Measurements from ENCODE around the gene PCDH17. TPM values are rescaled to one million over a fixed set of nuclear protein-coding genes. Genes with fewer than 3 reads are reported as not detected.

PCDH17 gene, protein sequence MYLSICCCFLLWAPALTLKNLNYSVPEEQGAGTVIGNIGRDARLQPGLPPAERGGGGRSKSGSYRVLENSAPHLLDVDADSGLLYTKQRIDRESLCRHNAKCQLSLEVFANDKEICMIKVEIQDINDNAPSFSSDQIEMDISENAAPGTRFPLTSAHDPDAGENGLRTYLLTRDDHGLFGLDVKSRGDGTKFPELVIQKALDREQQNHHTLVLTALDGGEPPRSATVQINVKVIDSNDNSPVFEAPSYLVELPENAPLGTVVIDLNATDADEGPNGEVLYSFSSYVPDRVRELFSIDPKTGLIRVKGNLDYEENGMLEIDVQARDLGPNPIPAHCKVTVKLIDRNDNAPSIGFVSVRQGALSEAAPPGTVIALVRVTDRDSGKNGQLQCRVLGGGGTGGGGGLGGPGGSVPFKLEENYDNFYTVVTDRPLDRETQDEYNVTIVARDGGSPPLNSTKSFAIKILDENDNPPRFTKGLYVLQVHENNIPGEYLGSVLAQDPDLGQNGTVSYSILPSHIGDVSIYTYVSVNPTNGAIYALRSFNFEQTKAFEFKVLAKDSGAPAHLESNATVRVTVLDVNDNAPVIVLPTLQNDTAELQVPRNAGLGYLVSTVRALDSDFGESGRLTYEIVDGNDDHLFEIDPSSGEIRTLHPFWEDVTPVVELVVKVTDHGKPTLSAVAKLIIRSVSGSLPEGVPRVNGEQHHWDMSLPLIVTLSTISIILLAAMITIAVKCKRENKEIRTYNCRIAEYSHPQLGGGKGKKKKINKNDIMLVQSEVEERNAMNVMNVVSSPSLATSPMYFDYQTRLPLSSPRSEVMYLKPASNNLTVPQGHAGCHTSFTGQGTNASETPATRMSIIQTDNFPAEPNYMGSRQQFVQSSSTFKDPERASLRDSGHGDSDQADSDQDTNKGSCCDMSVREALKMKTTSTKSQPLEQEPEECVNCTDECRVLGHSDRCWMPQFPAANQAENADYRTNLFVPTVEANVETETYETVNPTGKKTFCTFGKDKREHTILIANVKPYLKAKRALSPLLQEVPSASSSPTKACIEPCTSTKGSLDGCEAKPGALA (N-terminal part only)
- total RNA-seq = not detected in 2 replicates

DNA sequence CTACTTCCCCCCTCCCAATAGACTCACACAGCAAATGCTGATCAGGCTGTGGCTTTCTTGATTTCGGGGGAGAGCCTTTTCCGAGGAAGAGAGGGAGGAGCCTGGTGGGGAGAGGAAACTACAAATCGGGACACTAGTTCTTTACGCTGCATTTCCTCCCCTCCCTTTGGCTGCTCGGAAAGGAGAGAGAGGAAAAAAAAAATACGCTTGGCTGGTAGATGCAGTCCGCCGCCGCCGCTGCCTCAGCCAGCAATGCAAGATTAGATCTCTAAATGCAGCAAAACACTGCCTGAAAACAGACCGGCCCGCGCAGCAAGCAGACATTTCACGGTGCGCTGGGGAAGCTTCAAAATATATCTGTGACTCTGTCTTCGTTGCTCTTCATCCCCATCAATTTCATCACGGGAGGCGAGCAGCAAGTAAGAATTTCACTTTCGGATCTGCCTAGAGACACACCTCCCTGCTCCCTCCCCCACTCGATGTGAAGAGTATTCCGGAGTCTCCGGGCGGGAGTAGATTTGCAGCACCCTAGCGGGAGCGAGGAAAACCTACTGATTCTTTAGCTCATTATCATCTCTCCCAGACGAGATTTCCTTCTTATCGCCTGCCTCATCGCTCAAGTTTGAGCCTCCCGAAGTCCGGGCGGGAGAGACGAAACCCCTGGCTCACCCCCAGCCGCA, at the start of gene PCDH17:
Gene PCDH17 (plus strand): TSS at position 149 of the 680 bp plus-strand sequence. CDS start 803 bp downstream, outside the sequence.

